Fibroblast of lung (primary cell): ENCODE results near the gene MKNK1. TPM values are rescaled to one million over a fixed set of nuclear protein-coding genes. Genes with fewer than 3 reads are reported as not detected.
A peak's percentile ranks its signal among the peaks of the same experiment; 100 is the strongest.

Experiments used
- DNase-seq, 2 donors: peaks; one replicate each; pipeline versions ENCODE4 v3.0.0 to v3.0.0-alpha.2; 2010; ENCODE audit warnings: low read depth in 2 of 2
- H2AFZ ChIP-seq: 2 replicates; pipeline ENCODE4 v1.5.1; 2012; ENCODE audit warnings: low read length, control low read depth, inconsistent platforms
- H3K27ac ChIP-seq: 2 replicates; pipeline ENCODE4 v1.5.1; 2011; ENCODE audit warnings: low read length, control low read depth; ENCODE audit not compliant: insufficient read depth
- H3K27me3 ChIP-seq: 2 replicates; pipeline ENCODE4 v1.5.1; 2011; ENCODE audit warnings: mild to moderate bottlenecking, low read length; ENCODE audit not compliant: control insufficient read depth, insufficient read depth
- H3K36me3 ChIP-seq: 2 replicates; pipeline ENCODE4 v1.5.1; 2011; ENCODE audit warnings: low read length; ENCODE audit not compliant: control insufficient read depth, insufficient read depth
- H3K4me1 ChIP-seq: 2 replicates; pipeline ENCODE4 v1.5.1; 2011; ENCODE audit warnings: low read length; ENCODE audit not compliant: control insufficient read depth, insufficient read depth; ENCODE audit errors: extremely low read depth
- H3K4me2 ChIP-seq: 2 replicates; pipeline ENCODE4 v1.5.1; 2011; ENCODE audit warnings: low read length, control low read depth; ENCODE audit not compliant: insufficient read depth; ENCODE audit errors: extremely low read depth
- H3K4me3 ChIP-seq, 4 experiments: fragments of 200-600 bp in 1 of 4; sonication (generic) in 1 of 4; replicated peaks in 1 of 4; 2 replicates each; pipeline ENCODE4 v1.5.1; 2011 to 2016; ENCODE audit warnings: low read length in 4 of 4, low read depth in 3 of 4, mild to moderate bottlenecking in 3 of 4, control low read depth in 2 of 4, inconsistent platforms in 1 of 4, mixed read lengths in 1 of 4; ENCODE audit not compliant: insufficient read depth in 1 of 4; ENCODE audit errors: control extremely low read depth in 1 of 4
- H3K79me2 ChIP-seq: 2 replicates; pipeline ENCODE4 v1.5.1; 2012; ENCODE audit warnings: mild to moderate bottlenecking, low read length, inconsistent platforms; ENCODE audit not compliant: control insufficient read depth, insufficient read depth
- H3K9ac ChIP-seq: 2 replicates; pipeline ENCODE4 v1.5.1; 2011; ENCODE audit warnings: mild to moderate bottlenecking, low read length, control low read depth; ENCODE audit not compliant: insufficient read depth
- H3K9me3 ChIP-seq: 2 replicates; pipeline ENCODE4 v1.5.1; 2012; ENCODE audit warnings: low read depth, low read length; ENCODE audit not compliant: control insufficient read depth, insufficient read depth
- H4K20me1 ChIP-seq: 2 replicates; pipeline ENCODE4 v1.5.1; 2011; ENCODE audit warnings: low read length; ENCODE audit not compliant: control insufficient read depth, insufficient read depth; ENCODE audit errors: extremely low read depth
- CTCF ChIP-seq, 2 donors: IDR thresholded peaks in 1 of 2; conservative IDR thresholded peaks in 1 of 2; 1 replicate in 1 of 2; 2 replicates in 1 of 2; pipeline ENCODE4 v1.5.1; 2011 to 2012; ENCODE audit warnings: low read length in 2 of 2, control low read depth in 1 of 2, inconsistent platforms in 1 of 2, low read depth in 1 of 2, mild to moderate bottlenecking in 1 of 2
- EZH2 ChIP-seq: IDR thresholded peaks from 2 replicates; pipeline ENCODE4 v1.5.1; 2012; ENCODE audit warnings: low read length, control low read depth, mild to moderate bottlenecking; ENCODE audit errors: missing control alignments
- polyA plus RNA-seq, 2 donors: library from polyadenylated mRNA; depleted of rRNA in 1 of 2; stranded (reverse) in 1 of 2; unstranded in 1 of 2; fragments of >200 nt; gene quantifications; 2 replicates each; pipeline ENCODE4 v1.2.1, GENCODE V29; 2011 to 2012; ENCODE audit warnings: missing spikeins in 1 of 2
- total RNA-seq: library from RNA; depleted of rRNA; stranded (reverse); fragments of >200 nt; gene quantifications from 2 replicates; pipeline ENCODE4 v1.2.1, GENCODE V29; 2014

Gene MKNK1
- total and polyA plus RNA-seq, 2 donors (not counting 1 experiment from before 2014, with no cell fraction given) = 22.3 to 33.1 TPM

GRCh38 chr1:46551597-46552095 lies 52.4 kb downstream of the MKNK1 start, which contains the start of gene KNCN:
Gene KNCN (minus strand): TSS chr1:46551647. CDS start chr1:46551215, 432 bp downstream.
- Histone ChIP-seq H3K4me3 (no peak within 1 kb of the TSS), H3K4me1 (no peaks in the 10 kb centered on the region), H3K9me3 (no peaks in the 10 kb centered on the region), H3K79me2 (no peaks in the 10 kb centered on the region), H3K9ac (no peak within 1 kb of the TSS), H3K27ac (no peak within 1 kb of the TSS), H2AFZ (no peak within 1 kb of the TSS), H3K4me2 (no peak within 1 kb of the TSS), H4K20me1 (no peaks in the 10 kb centered on the region), H3K27me3 (peaks cover 7% of the 10 kb centered on the region), H3K36me3 (no peaks in the 10 kb centered on the region)
- TF ChIP-seq EZH2 (no peak), CTCF (conservative IDR thresholded peaks at IDR 0.05 in 1 of 2, IDR thresholded peaks at IDR 0.05 in 1 of 2; ENCODE audit: low read depth in 1 of 2, low read length in 2 of 2) (no peak)
- DNase-seq = no peak

DNA sequence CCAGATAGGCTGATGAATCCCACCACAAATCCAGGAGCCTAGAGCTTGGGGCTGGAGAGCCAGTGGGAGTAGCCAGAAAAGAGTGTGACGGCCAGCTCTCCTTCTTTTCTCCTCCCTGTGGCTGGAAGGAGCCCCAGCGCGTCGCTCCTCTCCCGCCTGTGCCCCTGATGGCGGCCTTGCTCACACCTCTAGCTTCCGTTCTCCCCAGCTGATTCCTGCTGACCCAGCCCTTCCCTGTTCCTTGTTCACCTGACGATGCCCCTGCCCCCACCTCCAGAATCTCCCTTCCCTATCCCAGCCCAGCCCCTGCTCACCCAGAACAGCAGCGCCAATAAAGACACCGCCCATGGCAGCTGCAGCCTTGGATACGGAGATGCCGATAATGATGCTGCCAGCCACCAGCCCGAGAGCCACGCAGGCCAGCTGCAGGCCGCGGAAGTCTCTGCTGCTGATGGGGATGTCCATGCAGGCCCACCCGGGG lies 53.3 kb downstream of the MKNK1 start:
- no peaks in the 10 kb centered on the region for H4K20me1 ChIP-seq
- no peaks in the 10 kb centered on the region for H3K4me1 ChIP-seq
- no peaks in the 10 kb centered on the region for H3K9me3 ChIP-seq
- H2AFZ ChIP-seq = no peak overlapping the region
- no peaks in the 10 kb centered on the region for H3K79me2 ChIP-seq
- no peak overlapping the region for H3K4me2 ChIP-seq
- no peak overlapping the region for H3K9ac ChIP-seq
- H3K4me3 ChIP-seq = no peak overlapping the region
- peak; percentile 34 for TF ChIP-seq EZH2
- TF ChIP-seq CTCF (conservative IDR thresholded peaks at IDR 0.05 in 1 of 2, IDR thresholded peaks at IDR 0.05 in 1 of 2; ENCODE audit: low read depth in 1 of 2, low read length in 2 of 2) = no peak
- H3K27me3 ChIP-seq = peaks cover 14% of the 10 kb centered on the region
- H3K36me3 ChIP-seq = no peaks in the 10 kb centered on the region
- no peak for DNase-seq
- no peak overlapping the region for H3K27ac ChIP-seq

GRCh38 chr1:46549697-46550681 lies 54.1 kb downstream of the MKNK1 start:
- peak; percentile 10 to 41 for DNase-seq

More at GRCh38 chr1:46549697-46550681, 54.1 kb downstream of the MKNK1 start:
- no peaks in the 10 kb centered on the region for H3K4me1 ChIP-seq
- H3K4me3 ChIP-seq = no peak overlapping the region
- no peaks in the 10 kb centered on the region for H3K79me2 ChIP-seq
- H3K27ac ChIP-seq = no peak overlapping the region
- H3K36me3 ChIP-seq = no peaks in the 10 kb centered on the region
- H3K9me3 ChIP-seq = no peaks in the 10 kb centered on the region
- no peaks in the 10 kb centered on the region for H4K20me1 ChIP-seq
- H3K27me3 ChIP-seq = peaks cover 22% of the 10 kb centered on the region
- H3K4me2 ChIP-seq = no peak overlapping the region
- H2AFZ ChIP-seq = no peak overlapping the region
- no peak overlapping the region for H3K9ac ChIP-seq
- TF ChIP-seq EZH2 (no peak), CTCF (conservative IDR thresholded peaks at IDR 0.05 in 1 of 2, IDR thresholded peaks at IDR 0.05 in 1 of 2; ENCODE audit: low read depth in 1 of 2, low read length in 2 of 2) (no peak)
